ENCODE data around the gene CHN2.

DNA sequence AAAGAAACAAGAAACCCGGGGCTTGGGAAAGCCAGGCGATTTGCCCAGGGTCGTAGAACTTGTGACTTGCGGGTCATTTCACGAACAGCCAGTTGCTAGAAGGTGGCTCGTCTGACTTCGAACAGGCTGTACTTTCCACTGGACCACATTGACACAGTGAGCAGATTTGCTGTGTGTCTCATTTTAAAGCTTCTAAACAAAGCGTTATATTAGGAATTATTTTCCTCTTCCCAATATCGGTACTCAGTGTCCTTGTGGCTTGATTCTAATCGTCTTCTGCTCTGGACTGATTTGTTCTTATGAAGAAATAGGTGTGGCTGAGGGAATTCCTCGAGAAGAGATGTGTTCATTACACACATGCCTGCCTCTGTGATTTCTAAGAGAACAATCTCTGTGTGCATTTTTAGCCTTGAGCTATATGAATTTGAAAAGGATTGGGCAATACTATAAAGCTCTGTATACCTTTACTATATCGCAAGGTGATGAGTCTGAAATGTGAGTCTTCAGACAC, 219.1 kb downstream of the CHN2 start:
- no peak for TF ChIP-seq POLR2A (IDR thresholded peaks at IDR 0.05; ENCODE audit: low read depth, low read length)
- no peak for TF ChIP-seq TAF1 (IDR thresholded peaks at IDR 0.05; ENCODE audit: borderline replicate concordance, low read depth, low read length)
- no peak for TF ChIP-seq POLR2AphosphoS5 (IDR thresholded peaks at IDR 0.05; ENCODE audit: low read depth, low read length)

All from GM12892 (cell line).